Fibroblast of skin of right biceps (primary cell): ENCODE measurements around the gene PKIG.

Experiments
- DNase-seq: peaks from one replicate; pipeline ENCODE4 v3.0.0-alpha.2; 2013

Gene PKIG

GRCh38 chr20:44621939-44622338 lies 39.6 kb downstream of the PKIG start:
- DNase-seq: no peak

DNA sequence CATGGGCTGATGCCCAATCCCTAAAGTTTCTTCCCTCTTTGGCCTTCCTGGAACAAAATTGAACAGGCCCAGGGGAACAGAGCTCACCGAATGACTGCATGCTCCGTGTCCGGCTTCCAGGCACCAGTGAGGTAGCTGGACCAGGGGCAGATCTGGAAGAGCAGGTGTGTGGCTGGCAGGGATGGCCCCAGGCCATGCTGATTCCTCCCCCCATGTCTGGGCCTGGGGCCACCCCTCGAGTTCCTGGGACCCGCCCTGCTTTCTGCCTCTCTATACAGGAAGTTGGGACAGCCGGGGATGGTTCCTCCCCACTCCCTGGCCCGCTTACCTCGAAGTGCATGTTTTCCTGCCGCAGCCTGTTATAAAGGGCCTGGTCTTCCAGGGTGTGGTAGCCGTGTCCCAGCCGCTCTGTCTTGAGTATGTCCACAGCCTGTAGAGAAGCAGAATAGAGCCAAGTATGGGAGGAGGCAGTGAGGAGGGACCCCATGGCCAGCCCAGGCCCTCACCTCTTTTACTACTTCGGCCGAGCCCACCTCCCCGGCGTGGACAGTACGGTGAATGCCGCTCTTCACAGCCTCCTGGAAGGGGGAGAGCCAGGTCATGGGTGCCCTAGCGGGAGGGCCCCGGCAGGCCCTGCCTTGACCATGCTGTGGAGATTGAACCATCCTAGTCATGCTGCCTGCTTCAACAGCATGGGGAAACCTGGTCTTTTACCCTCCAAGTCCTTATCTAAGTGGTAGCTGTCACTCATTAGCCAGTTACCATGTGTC lies 40.3 kb downstream of the PKIG start:
- no peak for DNase-seq

DNA sequence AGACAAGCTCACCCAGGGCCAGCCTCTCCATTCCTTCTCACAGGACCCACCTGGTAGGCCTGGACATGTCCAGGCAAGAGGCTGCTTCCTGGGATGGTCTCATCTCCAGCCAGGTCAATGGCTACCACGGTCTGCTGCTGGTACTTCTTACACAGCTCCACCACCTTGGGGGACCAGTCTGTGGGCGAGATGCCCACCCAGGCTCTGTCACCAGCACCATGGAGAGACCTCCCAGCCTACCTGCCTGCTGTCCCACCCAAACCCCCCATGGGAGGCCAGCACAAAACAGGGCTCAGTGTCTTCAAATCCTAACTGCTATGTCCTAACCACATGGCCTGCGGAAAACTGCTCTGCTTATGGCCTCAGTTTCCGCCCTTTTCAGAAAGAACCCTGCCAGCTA lies 41.8 kb downstream of the PKIG start:
- no peak for DNase-seq

- no peak for DNase-seq
Observed at GRCh38 chr20:44624743-44625271, 42.4 kb downstream of the PKIG start.

DNA sequence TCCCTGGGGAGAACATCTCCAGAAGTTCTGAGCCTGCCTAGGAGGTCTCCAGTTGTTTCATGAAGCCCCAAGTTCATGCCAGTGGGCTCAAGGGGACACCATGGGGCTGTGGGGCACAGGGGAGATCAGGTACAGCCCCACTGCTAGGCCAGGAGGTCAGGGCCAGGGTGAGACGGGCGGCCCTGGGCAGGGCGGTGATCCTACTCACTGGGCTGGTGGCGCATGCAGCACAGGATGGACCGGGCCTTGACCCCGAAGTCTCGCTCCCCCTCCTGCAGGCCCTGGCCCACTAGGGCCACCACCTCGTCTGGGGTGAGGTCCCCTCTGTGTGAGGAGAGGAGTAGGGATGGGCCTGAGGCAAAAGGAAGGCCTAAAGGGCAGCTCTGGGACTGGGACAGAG lies 43.0 kb downstream of the PKIG start:
- DNase-seq: no peak

DNA sequence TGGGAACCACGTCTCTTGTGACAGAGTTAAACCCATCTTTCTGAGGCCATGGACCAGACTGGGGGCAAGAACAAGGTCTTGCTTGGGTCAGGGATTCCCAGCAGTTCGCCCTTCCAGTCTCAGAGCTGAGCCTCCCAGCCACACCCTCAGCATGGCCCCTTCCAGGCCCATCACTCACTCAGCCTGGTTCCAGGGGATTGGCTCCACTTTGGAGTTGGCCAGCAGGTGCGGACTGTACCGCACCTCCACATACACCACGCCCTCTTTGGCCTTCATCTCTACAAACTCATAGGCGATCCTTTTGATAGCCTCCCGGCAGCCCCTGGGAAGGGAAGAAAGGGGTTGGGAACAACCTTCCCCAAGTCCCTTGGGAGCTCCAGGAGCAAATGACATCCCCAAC lies 43.9 kb downstream of the PKIG start:
- DNase-seq: no peak

DNA sequence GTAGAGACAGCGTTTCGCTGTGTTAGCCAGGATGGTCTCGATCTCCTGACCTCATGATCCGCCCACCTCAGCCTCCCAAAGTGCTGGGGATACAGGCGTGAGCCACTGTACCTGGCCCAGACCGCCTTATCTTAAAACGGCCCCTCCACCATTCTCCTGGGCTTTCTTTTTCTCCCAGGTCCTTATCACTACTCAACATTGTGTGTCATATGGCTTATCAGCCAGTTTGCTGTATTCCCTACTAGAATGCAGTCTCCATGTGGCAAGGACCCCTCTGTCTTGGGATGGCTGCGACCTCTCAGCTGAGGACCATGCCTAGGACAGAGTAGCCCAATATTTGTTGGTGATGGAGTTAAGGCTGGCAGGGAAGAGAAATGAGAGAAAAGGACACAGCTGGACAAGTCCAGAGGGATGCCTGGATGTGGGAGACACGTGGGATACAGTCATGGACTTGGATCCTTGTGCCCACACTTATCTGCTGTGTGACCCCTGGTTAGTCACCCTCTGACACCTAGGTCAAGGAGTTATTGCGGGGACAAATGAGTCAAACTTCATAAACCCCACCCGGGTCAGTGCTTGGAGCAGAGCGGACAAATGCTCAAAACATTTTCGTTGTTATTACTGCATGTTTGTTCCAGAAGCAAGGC lies 45.1 kb downstream of the PKIG start:
- DNase-seq: no peak

GRCh38 chr20:44629017-44629385 lies 46.6 kb downstream of the PKIG start:
- no peak for DNase-seq

- DNase-seq: no peak
Observed at GRCh38 chr20:44629542-44629941, 47.2 kb downstream of the PKIG start.

- DNase-seq: no peak
Observed at GRCh38 chr20:44630297-44630696, 47.9 kb downstream of the PKIG start.

GRCh38 chr20:44632103-44632752 lies 49.8 kb downstream of the PKIG start:
- no peak for DNase-seq

DNA sequence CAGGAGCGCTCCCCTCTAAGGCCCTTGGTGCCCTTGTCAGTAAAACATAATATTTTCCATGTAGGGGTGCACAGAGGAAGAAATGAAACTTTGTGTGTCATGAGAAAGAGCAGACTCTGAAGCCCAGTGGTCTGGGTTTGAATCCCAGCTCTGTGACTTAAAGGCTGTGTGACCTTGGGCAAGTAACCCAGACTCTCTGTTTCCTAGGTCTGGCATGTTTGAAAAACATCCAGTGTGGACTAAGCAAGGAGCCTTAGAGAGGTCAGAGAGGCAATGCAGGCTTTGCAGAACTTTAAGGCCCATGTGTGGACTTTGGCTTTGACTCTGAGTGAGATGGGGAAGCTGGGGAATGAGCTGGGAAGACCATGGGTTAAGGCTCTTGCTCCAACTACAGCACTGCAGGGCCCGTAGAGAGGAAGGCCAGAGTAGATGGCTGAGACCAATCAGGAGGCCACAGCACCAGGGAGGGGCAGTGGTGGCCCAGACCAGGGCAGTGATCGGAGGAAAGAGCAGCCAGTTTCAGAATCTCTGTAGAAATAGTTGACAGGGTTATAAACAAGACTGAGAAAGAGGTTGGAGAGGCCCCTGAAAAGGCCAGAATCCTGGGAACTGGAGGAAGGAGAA lies 50.9 kb downstream of the PKIG start:
- DNase-seq: no peak

- DNase-seq: no peak
Observed at GRCh38 chr20:44633872-44634600, 51.7 kb downstream of the PKIG start.

GRCh38 chr20:44635877-44636276 lies 53.5 kb downstream of the PKIG start:
- DNase-seq: no peak

GRCh38 chr20:44637042-44637441 lies 54.7 kb downstream of the PKIG start:
- DNase-seq: no peak

GRCh38 chr20:44637522-44638372 lies 55.4 kb downstream of the PKIG start:
- no peak for DNase-seq

- no peak for DNase-seq
Observed at GRCh38 chr20:44640522-44640921, 58.1 kb downstream of the PKIG start.

DNA sequence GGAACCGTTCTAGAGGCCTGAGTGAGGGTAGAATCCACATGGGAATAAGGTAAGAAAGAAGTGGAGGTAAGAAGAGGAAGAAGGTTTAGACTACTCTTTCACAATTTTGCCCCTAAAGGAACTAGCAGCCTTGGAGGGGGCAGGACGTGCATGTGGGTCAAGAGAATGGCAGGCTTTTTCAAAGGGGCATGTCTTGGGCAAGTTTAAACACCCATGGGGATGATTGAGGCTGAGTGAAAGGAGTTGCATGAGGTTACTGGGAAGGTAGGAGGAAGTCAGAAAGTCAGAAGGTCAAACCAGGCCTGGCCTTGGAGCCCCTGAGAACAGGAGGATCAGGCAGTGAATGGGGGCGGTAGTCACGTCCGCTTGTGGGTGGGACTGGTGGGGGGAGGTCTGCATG lies 58.9 kb downstream of the PKIG start:
- DNase-seq: no peak

DNA sequence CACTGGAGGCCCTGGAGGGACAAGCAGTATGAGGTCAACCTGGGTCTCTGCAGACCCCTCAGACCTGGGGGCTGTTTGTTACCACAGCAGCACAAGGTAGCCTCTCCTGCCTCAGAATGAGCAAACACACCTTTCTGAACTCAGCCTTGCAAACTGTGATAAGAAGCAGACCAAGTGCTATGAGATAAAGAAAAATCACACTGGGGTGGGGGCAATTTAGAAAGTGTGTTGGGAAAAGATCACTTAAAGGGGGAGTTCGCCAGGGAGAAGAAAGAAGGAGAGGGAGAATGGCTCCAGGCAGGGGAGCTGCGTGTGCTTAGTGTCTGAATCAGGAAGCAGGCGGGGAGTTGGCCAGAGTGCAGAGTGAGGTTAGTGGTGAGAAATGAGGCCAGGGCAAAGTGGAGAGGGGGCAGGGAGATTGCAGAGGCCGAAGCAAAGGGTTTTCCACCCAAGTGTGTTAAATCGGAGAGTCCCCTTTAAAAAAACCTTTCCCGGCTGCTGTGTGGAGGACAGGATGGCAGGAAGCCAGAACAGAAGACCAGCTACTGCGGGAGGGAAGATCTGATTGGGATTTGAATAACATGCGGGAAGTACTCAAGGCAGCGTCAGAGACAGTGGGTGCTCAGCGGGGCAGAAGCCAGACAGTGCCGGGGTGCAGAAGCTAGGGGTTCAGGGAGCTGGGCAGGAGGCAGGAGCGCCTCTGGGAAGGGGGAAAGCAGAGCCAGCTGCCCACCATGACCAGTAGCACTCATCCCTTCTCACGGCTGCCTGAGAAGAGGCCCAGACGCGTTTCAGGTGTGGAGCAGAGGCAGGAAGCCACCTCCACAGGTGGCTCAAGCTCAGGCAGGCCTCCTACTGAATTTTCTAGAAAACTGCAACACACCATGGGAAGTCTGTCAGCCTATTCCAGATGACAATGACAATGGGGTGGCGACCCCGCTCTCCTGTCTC lies 60.1 kb downstream of the PKIG start:
- peak; percentile 90 for DNase-seq

DNA sequence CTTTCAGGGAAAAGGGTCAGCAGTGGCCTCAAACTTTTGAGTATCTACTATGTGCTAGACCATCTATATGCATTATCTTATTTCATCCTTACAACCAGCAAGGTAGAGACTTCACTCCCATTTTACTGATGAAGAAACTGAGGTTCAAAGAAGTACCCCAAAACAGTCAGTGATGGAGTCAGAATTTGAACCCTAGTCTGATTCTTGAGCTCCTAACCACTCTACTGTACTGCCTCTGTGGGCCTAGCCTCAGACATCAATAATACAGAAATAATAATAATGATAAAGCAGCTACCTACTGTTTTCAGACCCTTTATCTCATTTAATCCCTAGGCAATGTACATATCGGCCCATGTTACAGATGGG lies 60.8 kb downstream of the PKIG start:
- DNase-seq: no peak
